Neural cell (in vitro differentiated cells): ENCODE data around the gene ARL6IP6. TPM values are rescaled to one million over a fixed set of nuclear protein-coding genes. Genes with fewer than 3 reads are reported as not detected.

Source experiments
- H2AFZ ChIP-seq: fragments of 200-600, 300-800 bp; sonication (generic), shearing (Covaris generic); 2 replicates; pipeline ENCODE4 v1.6.0; 2014; ENCODE audit warnings: low read depth, mild to moderate bottlenecking, antibody characterized with exemption, low read length, moderate library complexity
- H3F3A ChIP-seq: fragments of 200-600 bp; shearing (Covaris generic); 2 replicates; pipeline ENCODE4 v1.6.1; 2016; ENCODE audit warnings: mild to moderate bottlenecking, moderate library complexity, mixed read lengths, antibody characterized with exemption, low read length; ENCODE audit not compliant: insufficient read depth, poor library complexity, severe bottlenecking
- H3K27ac ChIP-seq: fragments of 200-600, 300-800 bp; sonication (generic), shearing (Covaris generic); 2 replicates; pipeline ENCODE4 v1.5.1; 2014; ENCODE audit warnings: mild to moderate bottlenecking, low read length, moderate library complexity
- H3K27me3 ChIP-seq: fragments of 300-800, 200-600 bp; sonication (generic), shearing (Covaris generic); 2 replicates; pipeline ENCODE4 v1.6.0; 2014; ENCODE audit warnings: mild to moderate bottlenecking, low read depth, low read length, moderate library complexity; ENCODE audit not compliant: insufficient read depth
- H3K36me3 ChIP-seq: fragments of 300-800, 200-600 bp; sonication (generic), shearing (Covaris generic); 2 replicates; pipeline ENCODE4 v1.5.1; 2014; ENCODE audit warnings: mild to moderate bottlenecking, antibody characterized with exemption, low read length, moderate library complexity; ENCODE audit not compliant: insufficient read depth
- H3K4me2 ChIP-seq: fragments of 300-800, 200-600 bp; sonication (generic), shearing (Covaris generic); 2 replicates; pipeline ENCODE4 v1.6.0; 2014; ENCODE audit warnings: mild to moderate bottlenecking, low read length
- H3K4me3 ChIP-seq: fragments of 300-800, 200-600 bp; sonication (generic), shearing (Covaris generic); 2 replicates; pipeline ENCODE4 v1.5.1; 2014; ENCODE audit warnings: mild to moderate bottlenecking, low read length, moderate library complexity
- H3K79me2 ChIP-seq: fragments of 200-600 bp; shearing (Covaris generic); replicated peaks from 2 replicates; pipeline ENCODE4 v1.6.0; 2014; ENCODE audit warnings: mild to moderate bottlenecking, low read length, moderate library complexity; ENCODE audit not compliant: insufficient read depth
- H3K9ac ChIP-seq: fragments of 300-800, 200-600 bp; sonication (generic), shearing (Covaris generic); 2 replicates; pipeline ENCODE4 v1.6.1; 2016; ENCODE audit warnings: mild to moderate bottlenecking, low read length, mixed read lengths
- H3K9me2 ChIP-seq: fragments of 200-600 bp; shearing (Covaris generic); 2 replicates; pipeline ENCODE4 v1.6.1; 2016; ENCODE audit warnings: mild to moderate bottlenecking, low read length, mixed read lengths; ENCODE audit not compliant: insufficient read depth
- H3K9me3 ChIP-seq: fragments of 200-600, 300-800 bp; sonication (generic), shearing (Covaris generic); 2 replicates; pipeline ENCODE4 v1.6.1; 2016; ENCODE audit warnings: mild to moderate bottlenecking, mixed run types, low read length, moderate library complexity, mixed read lengths
- H4K20me1 ChIP-seq: fragments of 200-600 bp; shearing (Covaris generic); 2 replicates; pipeline ENCODE4 v1.6.1; 2016; ENCODE audit warnings: mild to moderate bottlenecking, mixed run types; ENCODE audit not compliant: insufficient read depth
- CTCF ChIP-seq: fragments of 450-650 bp; IDR thresholded peaks from 2 replicates; pipeline ENCODE4 v1.5.1; 2014; ENCODE audit warnings: antibody characterized with exemption, mild to moderate bottlenecking, moderate library complexity; ENCODE audit not compliant: poor library complexity, severe bottlenecking
- EP300 ChIP-seq: fragments of 450-650 bp; conservative IDR thresholded peaks from 2 replicates; pipeline ENCODE4 v1.6.1; 2014; ENCODE audit warnings: antibody characterized with exemption, mild to moderate bottlenecking, moderate library complexity; ENCODE audit not compliant: poor library complexity, severe bottlenecking
- EZH2 ChIP-seq: fragments of 200-600, 300-800 bp; shearing (Covaris generic), sonication (generic); IDR thresholded peaks from 2 replicates; pipeline ENCODE4 v1.6.1; 2014; ENCODE audit warnings: antibody characterized with exemption, low read length, borderline replicate concordance, mild to moderate bottlenecking; ENCODE audit not compliant: insufficient read depth, poor library complexity, severe bottlenecking
- MXI1 ChIP-seq: fragments of 450-650 bp; conservative IDR thresholded peaks from 2 replicates; pipeline ENCODE4 v1.6.1; 2014; ENCODE audit warnings: antibody characterized with exemption, mild to moderate bottlenecking; ENCODE audit not compliant: poor library complexity, severe bottlenecking
- POLR2AphosphoS5 ChIP-seq: IDR thresholded peaks from 2 replicates; pipeline ENCODE4 v1.6.1; 2012
- RAD21 ChIP-seq: fragments of 450-650 bp; conservative IDR thresholded peaks from 2 replicates; pipeline ENCODE4 v1.6.1; 2014; ENCODE audit warnings: antibody characterized with exemption, mild to moderate bottlenecking, moderate library complexity
- REST ChIP-seq: IDR thresholded peaks from 2 replicates; pipeline ENCODE4 v1.6.1; 2012; ENCODE audit warnings: borderline replicate concordance
- SMC3 ChIP-seq: fragments of 450-650 bp; conservative IDR thresholded peaks from 2 replicates; pipeline ENCODE4 v1.6.1; 2014; ENCODE audit warnings: antibody characterized with exemption, mild to moderate bottlenecking, moderate library complexity; ENCODE audit not compliant: poor library complexity
- TAF1 ChIP-seq: IDR thresholded peaks from 2 replicates; pipeline ENCODE4 v1.6.1; 2012; ENCODE audit warnings: low read depth
- polyA plus RNA-seq: library from polyadenylated mRNA; depleted of rRNA; stranded (reverse); fragments of >200 nt; gene quantifications from 2 replicates; pipeline ENCODE4 v1.2.3, GENCODE V29; 2014

Gene ARL6IP6
- polyA plus RNA-seq, 1 donor from 2014 or later = 46.0 TPM

GRCh38 chr2:152676461-152676860 is 42.0 kb upstream of the ARL6IP6 start:
- H3F3A ChIP-seq = no peaks in the 10 kb centered on the region
- no peak overlapping the region for H2AFZ ChIP-seq
- H3K79me2 ChIP-seq = no peaks in the 10 kb centered on the region
- no peak overlapping the region for H3K4me2 ChIP-seq
- TF ChIP-seq MXI1 = no peak
- TF ChIP-seq TAF1 = no peak
- no peak for TF ChIP-seq POLR2AphosphoS5
- TF ChIP-seq REST = no peak
- TF ChIP-seq SMC3 = no peak
- TF ChIP-seq EP300 = no peak
- no peak for TF ChIP-seq RAD21
- no peak for TF ChIP-seq CTCF
- no peak for TF ChIP-seq EZH2
- H3K9ac ChIP-seq = no peak overlapping the region
- peaks cover 11% of the 10 kb centered on the region for H3K36me3 ChIP-seq
- no peak overlapping the region for H3K27ac ChIP-seq
- H3K9me3 ChIP-seq = no peaks in the 10 kb centered on the region
- H3K9me2 ChIP-seq = no peaks in the 10 kb centered on the region
- H3K27me3 ChIP-seq = no peaks in the 10 kb centered on the region
- H3K4me3 ChIP-seq = no peak overlapping the region
- H4K20me1 ChIP-seq = no peaks in the 10 kb centered on the region

- no peak overlapping the region for H2AFZ ChIP-seq
- no peaks in the 10 kb centered on the region for H4K20me1 ChIP-seq
- H3K9ac ChIP-seq = no peak overlapping the region
- H3F3A ChIP-seq = no peaks in the 10 kb centered on the region
- H3K36me3 ChIP-seq = peaks cover 3% of the 10 kb centered on the region
- H3K9me3 ChIP-seq = no peaks in the 10 kb centered on the region
- H3K9me2 ChIP-seq = no peaks in the 10 kb centered on the region
- H3K4me2 ChIP-seq = no peak overlapping the region
- H3K4me3 ChIP-seq = no peak overlapping the region
- no peak overlapping the region for H3K27ac ChIP-seq
- H3K27me3 ChIP-seq = no peaks in the 10 kb centered on the region
- TF ChIP-seq CTCF (no peak), EP300 (no peak), SMC3 (no peak), MXI1 (no peak), EZH2 (no peak), REST (no peak), POLR2AphosphoS5 (no peak), TAF1 (no peak), RAD21 (no peak)
- H3K79me2 ChIP-seq = no peaks in the 10 kb centered on the region
Observed at GRCh38 chr2:152678808-152679207, 39.6 kb upstream of the ARL6IP6 start.
